Osteoblast (primary cell): Measurements from ENCODE around the gene EEA1. TPM values are rescaled to one million over a fixed set of nuclear protein-coding genes. Genes with fewer than 3 reads are reported as not detected.

Experiments
- DNase-seq: peaks from one replicate; pipeline ENCODE4 v3.0.0; 2011; ENCODE audit warnings: low spot score, mixed read lengths; ENCODE audit not compliant: insufficient read length; ENCODE audit errors: missing footprints
- H2AFZ ChIP-seq: 2 replicates; pipeline ENCODE4 v1.6.0; 2011; ENCODE audit warnings: mild to moderate bottlenecking, low read length
- H3K27ac ChIP-seq: 2 replicates; pipeline ENCODE4 v1.5.1; 2011; ENCODE audit warnings: mild to moderate bottlenecking, low read depth, low read length, moderate library complexity
- H3K27me3 ChIP-seq: 2 replicates; pipeline ENCODE4 v1.6.0; 2012; ENCODE audit warnings: mild to moderate bottlenecking, control low read depth, inconsistent platforms, low read length, moderate library complexity; ENCODE audit not compliant: insufficient read depth
- H3K36me3 ChIP-seq: 2 replicates; pipeline ENCODE4 v1.5.1; 2011; ENCODE audit warnings: mild to moderate bottlenecking, low read length, control low read depth, moderate library complexity; ENCODE audit not compliant: insufficient read depth
- H3K4me1 ChIP-seq: 2 replicates; pipeline ENCODE4 v1.5.1; 2011; ENCODE audit warnings: mild to moderate bottlenecking, low read length, control low read depth, moderate library complexity; ENCODE audit not compliant: insufficient read depth
- H3K4me2 ChIP-seq: 2 replicates; pipeline ENCODE4 v1.6.0; 2011; ENCODE audit warnings: mild to moderate bottlenecking, low read length; ENCODE audit not compliant: insufficient read depth
- H3K4me3 ChIP-seq: fragments of 200-600 bp; sonication (generic); 3 replicates; pipeline ENCODE4 v1.5.1; 2012; ENCODE audit warnings: mild to moderate bottlenecking, low read length, inconsistent platforms; ENCODE audit not compliant: insufficient read depth
- H3K79me2 ChIP-seq: 2 replicates; pipeline ENCODE4 v1.6.0; 2012; ENCODE audit warnings: mild to moderate bottlenecking, low read length, control low read depth, inconsistent platforms; ENCODE audit not compliant: insufficient read depth
- H3K9me3 ChIP-seq: 2 replicates; pipeline ENCODE4 v1.5.1; 2011; ENCODE audit warnings: low read depth, low read length, control low read depth
- H4K20me1 ChIP-seq: 2 replicates; pipeline ENCODE4 v1.6.0; 2012; ENCODE audit warnings: mild to moderate bottlenecking, low read length, control low read depth; ENCODE audit not compliant: insufficient read depth
- CTCF ChIP-seq: IDR thresholded peaks from 2 replicates; pipeline ENCODE4 v1.5.1; 2011; ENCODE audit warnings: mild to moderate bottlenecking, low read depth, low read length, moderate library complexity; ENCODE audit errors: extremely low read depth
- total RNA-seq: library from RNA; depleted of rRNA; stranded (reverse); fragments of >200 nt; gene quantifications from 2 replicates; pipeline ENCODE4 v1.2.3, GENCODE V29; 2012

The EEA1 gene
- total RNA-seq, 1 donor, result 32.9 TPM

GRCh38 chr12:92961949-92962348, 32.9 kb upstream of the EEA1 start:
- Histone ChIP-seq H3K79me2 (no peaks in the 10 kb centered on the region), H4K20me1 (no peaks in the 10 kb centered on the region), H3K4me2 (no peak overlapping the region), H3K4me1 (no peaks in the 10 kb centered on the region), H2AFZ (no peak overlapping the region), H3K4me3 (no peak overlapping the region), H3K27me3 (no peaks in the 10 kb centered on the region), H3K36me3 (no peaks in the 10 kb centered on the region), H3K27ac (no peak overlapping the region), H3K9me3 (no peaks in the 10 kb centered on the region)
- DNase-seq, result peak; percentile 9
- TF ChIP-seq CTCF, result no peak

- Histone ChIP-seq H3K4me2 (no peak overlapping the region), H3K27me3 (no peaks in the 10 kb centered on the region), H2AFZ (peak overlapping the region; percentile 8), H3K9me3 (peaks cover 5% of the 10 kb centered on the region), H3K4me3 (no peak overlapping the region), H3K36me3 (no peaks in the 10 kb centered on the region), H3K27ac (peak overlapping the region; percentile 64), H3K79me2 (no peaks in the 10 kb centered on the region), H4K20me1 (no peaks in the 10 kb centered on the region), H3K4me1 (no peaks in the 10 kb centered on the region)
- no peak for TF ChIP-seq CTCF
- no peak for DNase-seq
Measured at GRCh38 chr12:92955997-92956663, 27.0 kb upstream of the EEA1 start.

GRCh38 chr12:92953747-92954146, 24.7 kb upstream of the EEA1 start:
- Histone ChIP-seq H2AFZ (no peak overlapping the region), H3K4me3 (no peak overlapping the region), H3K36me3 (no peaks in the 10 kb centered on the region), H3K27me3 (no peaks in the 10 kb centered on the region), H3K4me1 (no peaks in the 10 kb centered on the region), H3K79me2 (no peaks in the 10 kb centered on the region), H3K4me2 (no peak overlapping the region), H3K27ac (no peak overlapping the region), H3K9me3 (peaks cover 5% of the 10 kb centered on the region), H4K20me1 (no peaks in the 10 kb centered on the region)
- no peak for TF ChIP-seq CTCF
- DNase-seq, result no peak

- DNase-seq, result no peak
- no peaks in the 10 kb centered on the region for H3K36me3 ChIP-seq
- TF ChIP-seq CTCF, result no peak
- no peak overlapping the region for H3K4me2 ChIP-seq
- H2AFZ ChIP-seq, result no peak overlapping the region
- no peaks in the 10 kb centered on the region for H3K79me2 ChIP-seq
- H4K20me1 ChIP-seq, result no peaks in the 10 kb centered on the region
- H3K27me3 ChIP-seq, result no peaks in the 10 kb centered on the region
- no peak overlapping the region for H3K4me3 ChIP-seq
- H3K4me1 ChIP-seq, result no peaks in the 10 kb centered on the region
- peaks cover 5% of the 10 kb centered on the region for H3K9me3 ChIP-seq
- no peak overlapping the region for H3K27ac ChIP-seq
Measured at GRCh38 chr12:92952394-92952793, 23.3 kb upstream of the EEA1 start.
